ENCODE measurements around the gene LRRC25. TPM values are rescaled to one million over a fixed set of nuclear protein-coding genes. Genes with fewer than 3 reads are reported as not detected.

Gene LRRC25
- total RNA-seq, 1 donor from 2014 or later = not detected

DNA sequence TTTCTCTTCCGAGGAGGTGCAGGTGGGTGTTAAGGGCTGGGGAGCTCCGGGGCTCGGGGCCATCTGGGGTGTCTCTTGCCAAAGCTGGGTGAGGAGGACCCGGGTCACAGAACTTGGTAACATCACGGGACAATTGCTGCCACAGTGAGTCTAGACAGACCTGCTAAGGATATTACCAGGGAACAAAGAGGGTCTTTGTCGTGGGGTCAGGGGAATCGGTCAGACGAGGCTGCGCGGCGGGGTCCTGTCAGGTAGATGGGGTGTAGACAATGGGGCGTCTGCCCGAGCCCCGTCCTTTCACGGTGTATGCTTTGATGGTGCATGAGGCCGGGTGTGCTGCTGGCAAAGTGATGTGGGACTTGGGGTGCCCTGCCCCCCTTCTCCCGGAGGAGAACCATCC, 49.3 kb downstream of the LRRC25 start:
- DNase-seq (ENCODE audit: low read depth in 2 of 2) = no peak

GRCh38 chr19:18346091-18346490, 51.3 kb downstream of the LRRC25 start:
- DNase-seq (ENCODE audit: low read depth in 2 of 2) = no peak

DNA sequence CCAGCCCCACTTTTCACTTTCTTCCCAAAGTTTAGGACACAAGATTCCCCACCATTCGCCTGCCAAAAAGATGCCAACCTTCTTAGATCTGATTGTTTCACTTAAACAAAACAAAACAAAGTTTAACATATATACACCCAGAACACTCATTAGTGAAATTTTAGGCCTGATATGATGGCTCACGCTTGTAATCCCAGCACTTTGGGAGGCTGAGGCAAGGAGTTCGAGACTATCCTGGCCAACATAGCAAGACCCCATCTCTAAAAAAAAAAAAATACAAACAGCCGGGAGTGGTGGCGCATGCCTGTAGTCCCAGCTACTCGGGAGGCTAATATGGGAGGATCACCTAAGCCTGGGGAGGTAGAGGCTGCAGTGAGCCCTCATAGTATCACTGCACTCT, 52.1 kb downstream of the LRRC25 start:
- DNase-seq (ENCODE audit: low read depth in 2 of 2) = no peak

GRCh38 chr19:18344582-18344950, 52.9 kb downstream of the LRRC25 start:
- no peak for DNase-seq (ENCODE audit: low read depth in 2 of 2)

- no peak for DNase-seq (ENCODE audit: low read depth in 2 of 2)
Observed at GRCh38 chr19:18342090-18342632, 55.3 kb downstream of the LRRC25 start.

Other genes with a start within 250 kb of the LRRC25 start
- gene PIK3R2, start 244.5 kb downstream of the LRRC25 start, total RNA-seq = 0.90 and 3.3 TPM in 2 replicates
- gene IFI30, start 223.8 kb downstream of the LRRC25 start, total RNA-seq = 4.5 and 6.1 TPM in 2 replicates
- gene MPV17L2, start 204.4 kb downstream of the LRRC25 start, total RNA-seq = 7.2 and 10.0 TPM in 2 replicates
- 0.39 and 0.76 TPM in 2 replicates for gene RAB3A, start 193.6 kb downstream of the LRRC25 start, total RNA-seq
- gene PDE4C, start 171.2 kb downstream of the LRRC25 start, total RNA-seq = under 0.01 and 0.13 TPM in 2 replicates
- gene IQCN, start 123.2 kb downstream of the LRRC25 start, total RNA-seq = 0.13 and 0.25 TPM in 2 replicates
- 68.3 and 137 TPM in 2 replicates for gene JUND, start 116.0 kb downstream of the LRRC25 start, total RNA-seq
- 113 and 130 TPM in 2 replicates for gene LSM4, start 74.5 kb downstream of the LRRC25 start, total RNA-seq
- 19.4 and 20.6 TPM in 2 replicates for gene PGPEP1, start 57.0 kb downstream of the LRRC25 start, total RNA-seq
- gene GDF15, start 11.5 kb downstream of the LRRC25 start, total RNA-seq = 74.8 and 238 TPM in 2 replicates
- 33.9 and 53.5 TPM in 2 replicates for gene SSBP4, start 21.8 kb upstream of the LRRC25 start, total RNA-seq
- gene ISYNA1, start 40.5 kb upstream of the LRRC25 start, total RNA-seq = 38.1 and 57.3 TPM in 2 replicates
- 9.0 and 12.3 TPM in 2 replicates for gene ELL, start 124.4 kb upstream of the LRRC25 start, total RNA-seq
- gene FKBP8, start 146.0 kb upstream of the LRRC25 start, total RNA-seq = 141 and 206 TPM in 2 replicates
- 54.6 and 70.2 TPM in 2 replicates for gene KXD1, start 160.2 kb upstream of the LRRC25 start, total RNA-seq
- 733 and 1,015 TPM in 2 replicates for gene UBA52, start 174.2 kb upstream of the LRRC25 start, total RNA-seq
- 45.4 and 56.6 TPM in 2 replicates for gene REX1BD, start 191.2 kb upstream of the LRRC25 start, total RNA-seq
- 0.13 TPM in 1 of 2 replicates, not detected in the other for gene CRLF1, start 209.2 kb upstream of the LRRC25 start, total RNA-seq
- gene TMEM59L, start 215.2 kb upstream of the LRRC25 start, total RNA-seq = under 0.01 TPM in 1 of 2 replicates, not detected in the other
- gene KLHL26, start 239.4 kb upstream of the LRRC25 start, total RNA-seq = 1.4 and 2.9 TPM in 2 replicates

Measured in dermis microvascular lymphatic vessel endothelial cell (primary cell).